ENCODE results near the gene CHI3L1. TPM values are rescaled to one million over a fixed set of nuclear protein-coding genes. Genes with fewer than 3 reads are reported as not detected.

Gene CHI3L1
- total RNA-seq, 1 experiment from 2014 or later = not detected

GRCh38 chr1:203161175-203161574 lies 25.3 kb downstream of the CHI3L1 start:
- H4K20me1 ChIP-seq (ENCODE audit: control insufficient read depth, insufficient read depth, insufficient read length) = no peaks in the 10 kb centered on the region
- no peak for DNase-seq
- peaks cover 15% of the 10 kb centered on the region for H3K27me3 Mint-ChIP-seq (ENCODE audit: low read depth)
- no peaks in the 10 kb centered on the region for H3K23me2 ChIP-seq (ENCODE audit: insufficient read length, low read depth, low read length, poor library complexity, severe bottlenecking)
- no peak overlapping the region for H4K91ac ChIP-seq (ENCODE audit: insufficient read length, low read depth, low read length)
- peaks cover 1 to 10% of the 10 kb centered on the region in 2 experiments; a peak in 2 of 4 replicates for H3K4me1 Mint-ChIP-seq
- no peaks in the 10 kb centered on the region for H3K4me1 ChIP-seq (ENCODE audit: insufficient read depth, low read length)
- no peak overlapping the region for H3K4me2 ChIP-seq (ENCODE audit: insufficient read depth, insufficient read length, low read length)
- no peak overlapping the region for H3K4me3 Mint-ChIP-seq
- H2BK20ac ChIP-seq (ENCODE audit: low read depth, low read length, poor library complexity, severe bottlenecking) = no peak overlapping the region
- peaks cover 0 to 9% of the 10 kb centered on the region in 2 experiments; a peak in 3 of 5 replicates for H3K9me3 Mint-ChIP-seq
- no peak overlapping the region for H3T11ph ChIP-seq (ENCODE audit: low read length)
- WGBS (ENCODE audit: extremely low coverage, insufficient read length, low lambda C conversion rate) = no CpG with 5 or more reads among the region's 6 CpGs
- H3K36me3 Mint-ChIP-seq (ENCODE audit: insufficient read depth in 1 of 3, low read depth in 3 of 3) = peaks cover 0 to 6% (median 3%) of the 10 kb centered on the region in 3 experiments; a peak in 3 of 7 replicates
- H3K9me3 ChIP-seq (ENCODE audit: control insufficient read depth, low read depth, low read length) = no peaks in the 10 kb centered on the region
- H4K8ac ChIP-seq (replicated peaks; ENCODE audit: insufficient read length, low read depth, low read length) = no peak overlapping the region
- H3K56ac ChIP-seq (ENCODE audit: insufficient read length, low read depth, low read length) = no peak overlapping the region
- no peak overlapping the region for H3K27ac ChIP-seq (ENCODE audit: insufficient read length, low read depth, low read length)
- no peak overlapping the region for H3K23ac ChIP-seq (ENCODE audit: insufficient read length, low read depth, low read length)
- H3K79me2 ChIP-seq (ENCODE audit: insufficient read depth, low read length) = no peaks in the 10 kb centered on the region
- no peak overlapping the region for H3K9ac ChIP-seq (ENCODE audit: extremely low read depth, insufficient read length, low read length)
- TF ChIP-seq CTCF (conservative IDR thresholded peaks at IDR 0.05) = no peak
- no peaks in the 10 kb centered on the region for H3K27me3 ChIP-seq (ENCODE audit: insufficient read depth, low read length)
- H2AK5ac ChIP-seq (ENCODE audit: insufficient read length, low read length) = no peak overlapping the region
- H3K14ac ChIP-seq (ENCODE audit: insufficient read depth, low read length) = no peak overlapping the region
- H2BK5ac ChIP-seq (ENCODE audit: insufficient read length, low read length) = no peak overlapping the region
- H3K79me1 ChIP-seq (ENCODE audit: insufficient read depth, low read depth, low read length, poor library complexity, severe bottlenecking) = no peaks in the 10 kb centered on the region
- no peak overlapping the region for H3K4ac ChIP-seq (ENCODE audit: low read depth, low read length)
- no peak overlapping the region for H3K27ac Mint-ChIP-seq
- no peak overlapping the region for H2BK12ac ChIP-seq (ENCODE audit: insufficient read length, low read depth, low read length)
- H2BK15ac ChIP-seq (ENCODE audit: low read depth, low read length) = no peak overlapping the region
- no peak overlapping the region for H2BK120ac ChIP-seq (ENCODE audit: low read depth, low read length, poor library complexity, severe bottlenecking)
- no peak overlapping the region for H4K5ac ChIP-seq (ENCODE audit: insufficient read length, low read depth, low read length)
- no peak overlapping the region for H2AFZ ChIP-seq (ENCODE audit: low read length)
- H3K18ac ChIP-seq (ENCODE audit: insufficient read length, low read depth, low read length) = no peak overlapping the region
